GM21360 (cell line): ENCODE results near the gene GRK2.

Experiments used
- ATAC-seq: cut with Tn5 transposase; IDR thresholded peaks from one replicate; pipeline ENCODE4 v1.9.1; 2021; ENCODE audit warnings: mild to moderate bottlenecking, moderate library complexity; ENCODE audit not compliant: unreplicated experiment

The GRK2 gene

DNA sequence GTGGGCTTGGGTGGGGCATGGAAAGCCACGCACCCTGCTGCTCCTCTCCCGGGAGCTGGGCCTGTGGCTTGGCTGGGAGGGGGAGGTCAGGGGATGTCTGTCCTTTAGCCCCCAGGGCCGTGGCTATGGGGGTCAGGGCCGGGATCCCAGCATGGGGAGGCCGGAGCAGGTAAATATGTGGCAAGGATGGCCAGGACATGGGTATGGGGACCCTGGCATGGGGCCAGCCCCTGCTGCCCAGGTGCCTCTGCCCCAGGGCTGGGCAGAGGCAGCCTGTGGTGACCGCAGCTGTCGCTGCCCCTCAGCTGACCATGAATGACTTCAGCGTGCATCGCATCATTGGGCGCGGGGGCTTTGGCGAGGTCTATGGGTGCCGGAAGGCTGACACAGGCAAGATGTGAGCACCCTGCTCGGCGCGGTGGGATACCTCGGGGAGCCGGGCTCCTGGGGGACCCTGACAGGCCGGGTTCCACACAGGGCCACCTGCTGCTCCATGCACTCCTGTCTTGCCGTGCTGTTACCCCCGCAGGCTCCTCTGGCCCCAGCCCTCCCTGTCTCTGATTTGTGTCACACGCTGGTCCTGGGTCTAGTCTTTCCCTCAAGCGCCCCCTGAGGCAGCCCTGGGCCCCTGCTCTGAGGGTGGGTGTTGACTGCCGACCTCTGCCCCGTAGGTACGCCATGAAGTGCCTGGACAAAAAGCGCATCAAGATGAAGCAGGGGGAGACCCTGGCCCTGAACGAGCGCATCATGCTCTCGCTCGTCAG is 14.7 kb downstream of the GRK2 start:
- no peak for ATAC-seq

DNA sequence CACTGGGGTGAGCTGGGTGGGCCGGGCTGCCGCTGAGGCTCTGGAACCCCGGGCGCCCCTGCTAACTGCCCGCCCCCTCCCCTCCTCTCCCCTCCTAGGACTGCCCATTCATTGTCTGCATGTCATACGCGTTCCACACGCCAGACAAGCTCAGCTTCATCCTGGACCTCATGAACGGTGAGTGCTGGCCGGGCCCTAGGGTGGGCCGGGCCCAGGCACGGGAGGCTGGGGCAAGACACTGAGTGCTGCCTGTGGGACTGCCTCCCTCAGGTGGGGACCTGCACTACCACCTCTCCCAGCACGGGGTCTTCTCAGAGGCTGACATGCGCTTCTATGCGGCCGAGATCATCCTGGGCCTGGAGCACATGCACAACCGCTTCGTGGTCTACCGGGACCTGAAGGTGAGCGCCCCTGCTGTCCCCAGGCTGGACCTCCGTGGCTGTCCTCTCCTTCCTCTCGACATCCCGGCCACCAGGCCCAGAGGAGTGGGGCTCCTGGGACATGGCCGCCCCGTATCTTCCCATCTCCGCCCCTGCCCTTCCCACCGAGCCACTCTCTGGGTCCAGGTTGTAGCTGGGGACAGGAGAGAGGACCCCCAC is 15.4 kb downstream of the GRK2 start:
- ATAC-seq, result no peak

DNA sequence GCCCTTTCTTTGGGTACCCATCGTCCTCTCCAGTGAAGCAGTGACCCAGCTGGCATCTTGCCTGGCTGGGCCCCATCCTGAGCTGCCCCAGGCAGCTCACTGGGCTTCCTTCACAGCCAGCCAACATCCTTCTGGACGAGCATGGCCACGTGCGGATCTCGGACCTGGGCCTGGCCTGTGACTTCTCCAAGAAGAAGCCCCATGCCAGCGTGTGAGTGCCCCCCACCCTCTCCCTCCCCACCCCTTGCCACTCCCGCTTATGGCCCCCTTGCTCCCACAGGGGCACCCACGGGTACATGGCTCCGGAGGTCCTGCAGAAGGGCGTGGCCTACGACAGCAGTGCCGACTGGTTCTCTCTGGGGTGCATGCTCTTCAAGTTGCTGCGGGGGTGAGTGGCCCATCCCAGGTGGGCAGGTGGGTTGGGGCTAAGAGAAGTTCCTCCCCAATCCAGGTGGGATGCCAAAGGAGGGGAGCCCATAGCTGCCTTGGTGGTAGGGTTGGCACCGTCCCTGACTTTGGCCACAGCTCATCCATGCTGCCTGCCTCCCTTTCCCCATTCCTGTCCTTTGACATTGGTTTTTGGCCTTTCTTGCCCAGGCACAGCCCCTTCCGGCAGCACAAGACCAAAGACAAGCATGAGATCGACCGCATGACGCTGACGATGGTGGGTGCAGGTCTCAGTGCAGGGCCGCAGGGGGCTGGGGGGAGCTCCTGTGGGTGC is 16.0 kb downstream of the GRK2 start:
- ATAC-seq, result no peak

DNA sequence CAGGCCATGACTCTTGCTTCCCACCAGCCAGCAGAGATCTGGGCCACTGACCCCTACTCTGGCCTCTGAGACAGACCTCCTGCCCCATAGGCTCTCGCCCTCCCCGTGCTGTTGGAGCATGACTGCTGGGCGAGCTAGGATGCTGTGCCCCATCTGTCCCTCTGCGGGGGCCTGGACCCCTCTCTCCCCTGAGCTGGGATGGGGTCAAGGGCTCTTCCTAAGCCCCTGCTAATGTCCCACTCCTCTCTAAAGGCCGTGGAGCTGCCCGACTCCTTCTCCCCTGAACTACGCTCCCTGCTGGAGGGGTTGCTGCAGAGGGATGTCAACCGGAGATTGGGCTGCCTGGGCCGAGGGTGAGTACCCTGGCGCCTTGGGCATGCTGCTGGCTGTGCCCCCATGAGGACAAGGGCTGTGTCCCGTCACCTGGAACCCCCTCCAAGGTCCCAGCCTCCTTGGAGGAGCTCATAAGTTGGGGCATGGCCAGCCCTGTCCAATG is 16.7 kb downstream of the GRK2 start:
- ATAC-seq, result no peak

GRCh38 chr11:67283481-67283963 is 17.2 kb downstream of the GRK2 start:
- no peak for ATAC-seq

DNA sequence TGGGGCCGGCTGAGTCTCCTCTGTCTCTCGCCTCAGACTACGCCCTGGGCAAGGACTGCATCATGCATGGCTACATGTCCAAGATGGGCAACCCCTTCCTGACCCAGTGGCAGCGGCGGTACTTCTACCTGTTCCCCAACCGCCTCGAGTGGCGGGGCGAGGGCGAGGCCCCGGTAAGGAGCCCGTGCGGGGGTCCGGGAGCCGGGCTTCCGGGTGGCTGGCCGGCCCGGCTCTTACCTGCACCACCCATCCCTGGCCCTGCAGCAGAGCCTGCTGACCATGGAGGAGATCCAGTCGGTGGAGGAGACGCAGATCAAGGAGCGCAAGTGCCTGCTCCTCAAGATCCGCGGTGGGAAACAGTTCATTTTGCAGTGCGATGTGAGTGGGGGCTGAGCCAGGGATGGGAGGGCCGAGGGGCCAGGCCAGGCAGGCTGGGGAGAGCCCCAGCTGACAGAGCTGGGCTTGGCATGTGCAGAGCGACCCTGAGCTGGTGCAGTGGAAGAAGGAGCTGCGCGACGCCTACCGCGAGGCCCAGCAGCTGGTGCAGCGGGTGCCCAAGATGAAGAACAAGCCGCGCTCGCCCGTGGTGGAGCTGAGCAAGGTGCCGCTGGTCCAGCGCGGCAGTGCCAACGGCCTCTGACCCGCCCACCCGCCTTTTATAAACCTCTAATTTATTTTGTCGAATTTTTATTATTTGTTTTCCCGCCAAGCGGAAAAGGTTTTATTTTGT is 18.7 kb downstream of the GRK2 start:
- no peak for ATAC-seq

GRCh38 chr11:67285541-67286498 is 19.5 kb downstream of the GRK2 start:
- no peak for ATAC-seq

DNA sequence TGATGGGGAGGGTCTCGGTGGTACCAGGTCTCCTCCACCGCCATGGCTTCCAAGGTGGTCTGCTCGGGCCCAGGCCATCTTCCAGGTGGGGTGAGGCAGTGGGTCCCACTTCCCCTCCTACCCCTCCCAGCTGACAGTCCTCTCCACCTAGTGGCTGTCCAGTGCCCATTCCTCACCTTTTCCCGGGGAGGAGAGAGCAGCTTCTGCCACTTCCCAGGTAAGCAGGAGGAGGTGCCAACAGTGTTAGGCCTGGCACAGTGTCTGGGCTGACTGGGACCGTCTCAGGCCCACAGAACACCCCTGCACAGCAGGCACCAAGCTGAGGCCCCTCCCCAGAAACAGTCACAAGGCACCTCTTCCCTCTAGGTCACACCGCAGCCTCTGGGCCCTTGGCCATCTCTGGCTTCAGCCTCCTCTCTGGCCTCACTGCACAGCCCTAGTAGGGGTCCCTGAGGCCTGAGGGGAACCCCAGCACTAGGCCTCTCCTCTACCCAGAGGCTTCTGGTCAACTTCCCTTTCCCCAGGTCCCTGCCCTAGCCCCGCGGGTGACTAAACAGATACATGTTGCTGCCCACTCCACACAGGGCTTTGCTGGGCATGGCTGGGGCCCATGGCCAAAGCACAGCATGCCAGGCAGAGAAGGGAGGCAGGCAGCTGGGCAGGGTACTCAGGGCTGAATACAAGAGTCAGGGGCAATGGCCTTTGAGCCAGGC is 20.5 kb downstream of the GRK2 start:
- no peak for ATAC-seq

GRCh38 chr11:67287355-67288197 is 21.3 kb downstream of the GRK2 start:
- ATAC-seq, result no peak

- peak; percentile 4 for ATAC-seq
Measured at GRCh38 chr11:67288198-67288451, 21.9 kb downstream of the GRK2 start.

GRCh38 chr11:67288452-67289225 is 22.4 kb downstream of the GRK2 start:
- peak; percentile 51 for ATAC-seq

GRCh38 chr11:67289226-67289650 is 23.0 kb downstream of the GRK2 start, which contains the start of gene ANKRD13D:
TSS of gene ANKRD13D (plus strand) at chr11:67289303. CDS start at chr11:67289461, 158 bp downstream.
- peak; percentile 37 for ATAC-seq

GRCh38 chr11:67289651-67290479 is 23.6 kb downstream of the GRK2 start:
- no peak for ATAC-seq

DNA sequence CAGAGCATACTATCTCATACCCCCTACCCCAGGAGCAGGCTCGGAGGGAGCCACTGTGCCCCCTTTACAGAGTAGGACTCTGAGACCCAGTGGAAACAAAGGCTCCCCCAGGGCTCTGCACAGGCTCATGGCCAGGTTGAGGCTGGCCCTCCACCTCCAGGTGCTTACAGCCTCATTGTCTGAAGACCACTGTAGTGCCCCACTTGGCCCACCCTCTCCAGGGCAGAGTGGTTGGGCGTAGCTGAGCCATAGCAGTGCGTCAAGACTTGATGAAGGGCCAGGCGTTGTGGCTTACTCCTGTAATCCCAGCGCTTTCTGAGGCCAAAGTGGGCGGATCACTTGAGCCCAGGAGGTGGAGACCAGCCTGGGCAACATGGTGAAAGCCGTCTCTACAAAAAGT is 24.5 kb downstream of the GRK2 start:
- no peak for ATAC-seq

- no peak for ATAC-seq
Measured at GRCh38 chr11:67291481-67292381, 25.5 kb downstream of the GRK2 start.

DNA sequence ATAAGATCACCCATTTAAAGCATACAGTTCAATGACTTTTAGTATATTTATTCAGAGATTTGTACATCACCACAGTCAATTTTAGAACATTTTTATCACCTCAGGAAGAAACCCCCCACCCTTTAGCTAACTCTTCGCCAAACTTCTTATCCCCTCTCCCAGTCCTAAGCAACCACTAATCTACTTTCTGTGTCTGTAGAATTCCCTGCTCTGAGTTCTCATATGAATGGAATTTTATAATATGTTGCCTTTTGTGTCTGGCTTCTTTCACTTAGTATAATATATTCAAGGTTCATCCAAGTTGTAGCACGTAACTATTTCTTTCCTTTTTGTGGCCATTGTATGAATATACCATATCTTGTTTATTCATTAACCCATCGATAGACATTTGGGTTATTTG is 26.4 kb downstream of the GRK2 start:
- ATAC-seq, result no peak
